GM18519 (cell line): ENCODE results near the gene ARHGAP26.
A peak's percentile ranks its signal among the peaks of the same experiment; 100 is the strongest.

ENCODE experiments used
- ATAC-seq: cut with Tn5 transposase; IDR thresholded peaks from one replicate; pipeline ENCODE4 v1.9.1; 2021; ENCODE audit warnings: mild to moderate bottlenecking, moderate library complexity; ENCODE audit not compliant: unreplicated experiment, low FRiP score

ARHGAP26 gene

DNA sequence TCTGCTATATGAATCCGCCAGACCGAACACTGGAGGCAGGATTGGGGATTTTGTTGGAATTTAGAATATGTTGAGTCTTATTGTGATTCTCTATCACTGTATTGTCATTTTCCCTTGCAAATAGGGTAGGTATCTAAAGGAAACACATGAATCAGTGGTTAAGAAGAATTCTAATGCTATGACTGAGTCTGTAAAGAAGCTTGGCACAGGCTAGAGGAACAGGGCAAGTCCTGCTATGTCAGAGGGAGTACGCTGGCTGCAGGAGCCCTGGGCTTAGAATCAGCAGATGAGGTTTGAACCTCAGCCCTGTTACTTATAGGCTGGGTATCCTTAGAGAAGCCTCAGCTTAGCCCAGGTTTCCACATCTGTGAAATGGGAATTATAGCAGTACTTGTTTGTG is 435.2 kb downstream of the ARHGAP26 start:
- ATAC-seq = no peak

DNA sequence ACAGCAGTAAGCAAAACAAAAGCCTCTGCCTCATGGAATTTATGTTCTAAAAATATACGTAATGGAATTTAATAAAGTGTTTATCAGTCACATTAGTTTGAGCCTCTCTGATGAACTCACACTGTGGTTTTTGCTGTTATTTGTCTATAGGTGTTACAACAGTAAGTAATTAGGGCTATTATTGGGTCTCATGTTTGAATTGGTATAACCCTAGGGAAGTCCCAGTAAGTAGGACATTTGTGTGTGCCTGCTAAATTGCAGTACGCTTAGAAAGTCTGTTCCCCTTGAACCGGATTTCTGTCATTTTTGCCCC is 435.7 kb downstream of the ARHGAP26 start:
- no peak for ATAC-seq

DNA sequence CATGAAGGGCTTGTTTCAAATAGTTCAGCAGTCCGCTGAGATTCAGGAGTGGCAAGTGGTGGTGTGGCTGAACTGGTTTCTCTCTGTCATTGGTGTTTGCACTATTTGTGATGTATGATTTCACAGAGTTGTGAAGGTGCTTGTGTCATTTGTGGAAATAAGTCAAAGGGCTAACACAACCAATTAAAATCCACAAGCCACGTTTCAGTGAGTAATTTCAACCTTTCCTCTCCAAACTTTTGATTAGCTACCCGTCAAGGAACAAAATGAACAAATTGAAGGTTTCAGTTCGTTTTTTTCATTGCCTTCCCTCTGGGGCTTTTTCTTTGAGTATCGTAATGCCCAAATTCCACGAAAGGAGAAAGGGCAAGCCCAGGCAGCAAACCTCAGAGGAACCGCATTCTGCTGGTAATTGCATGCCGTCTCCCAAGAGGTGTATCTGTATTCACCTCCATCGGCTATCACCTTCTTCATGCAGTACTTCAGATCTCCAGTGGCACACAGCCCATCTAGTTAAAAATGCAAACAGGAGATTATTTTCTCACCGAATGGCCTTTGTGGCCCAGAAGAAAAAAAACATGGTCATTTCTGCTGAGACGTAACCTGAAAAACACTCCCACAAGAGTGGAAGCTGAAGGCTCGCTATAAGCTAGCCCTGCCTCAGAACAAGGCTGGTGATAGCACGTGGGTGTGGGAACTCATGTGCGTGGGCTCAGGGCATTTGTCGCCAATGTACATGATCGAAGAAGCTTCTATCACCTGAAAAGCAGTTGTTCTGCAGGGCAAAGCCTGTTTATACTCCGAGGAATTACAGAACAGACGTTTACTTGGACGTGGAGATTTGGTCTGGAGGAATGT is 436.2 kb downstream of the ARHGAP26 start:
- no peak for ATAC-seq

- ATAC-seq = no peak
Observed at GRCh38 chr5:143207058-143207457, 436.9 kb downstream of the ARHGAP26 start.

- ATAC-seq = no peak
Observed at GRCh38 chr5:143207563-143208364, 437.6 kb downstream of the ARHGAP26 start.

DNA sequence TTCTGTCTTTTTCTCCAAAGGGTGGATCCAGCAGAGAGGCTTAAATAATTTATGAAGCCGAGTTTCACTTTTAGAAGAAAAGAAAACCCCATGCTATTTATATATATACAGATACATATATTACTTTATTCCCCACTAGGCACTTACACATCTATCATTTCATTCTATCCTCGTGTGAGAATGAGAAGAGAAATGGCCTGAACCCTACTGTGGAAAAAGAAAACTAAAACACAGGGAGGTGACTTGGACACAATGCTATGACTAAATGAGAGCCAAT is 438.1 kb downstream of the ARHGAP26 start:
- ATAC-seq = no peak

- no peak for ATAC-seq
Observed at GRCh38 chr5:143208781-143209510, 438.8 kb downstream of the ARHGAP26 start.

GRCh38 chr5:143209881-143210395 is 439.8 kb downstream of the ARHGAP26 start:
- ATAC-seq = no peak

- no peak for ATAC-seq
Observed at GRCh38 chr5:143210576-143210975, 440.4 kb downstream of the ARHGAP26 start.

GRCh38 chr5:143212261-143212660 is 442.1 kb downstream of the ARHGAP26 start:
- ATAC-seq = no peak

- ATAC-seq = no peak
Observed at GRCh38 chr5:143213231-143213850, 443.2 kb downstream of the ARHGAP26 start.

DNA sequence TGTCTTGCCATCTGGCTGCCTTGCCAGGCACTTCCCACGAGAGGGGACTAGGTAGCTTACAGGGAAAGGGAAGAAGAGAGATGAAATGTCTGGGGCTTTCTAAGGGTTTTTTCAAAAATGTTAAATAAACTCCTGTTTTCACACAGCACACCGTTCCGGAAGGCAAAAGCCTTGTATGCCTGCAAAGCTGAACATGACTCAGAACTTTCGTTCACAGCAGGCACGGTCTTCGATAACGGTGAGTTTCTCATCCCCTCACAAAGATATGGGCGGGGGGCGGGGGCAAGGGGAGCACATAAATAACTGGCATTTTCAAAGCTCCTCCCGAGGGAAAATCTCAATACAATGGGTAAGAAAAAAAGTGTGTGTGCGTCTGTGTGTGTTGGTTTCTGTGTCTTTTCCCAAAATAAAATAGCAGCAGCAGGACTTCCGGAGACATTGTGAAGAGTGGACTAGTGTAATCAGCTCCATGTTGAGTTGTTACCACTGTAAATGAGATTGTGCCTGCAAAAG is 443.7 kb downstream of the ARHGAP26 start:
- peak; percentile 52 for ATAC-seq

GRCh38 chr5:143214458-143214857 is 444.3 kb downstream of the ARHGAP26 start:
- no peak for ATAC-seq

GRCh38 chr5:143214890-143215289 is 444.7 kb downstream of the ARHGAP26 start:
- no peak for ATAC-seq

DNA sequence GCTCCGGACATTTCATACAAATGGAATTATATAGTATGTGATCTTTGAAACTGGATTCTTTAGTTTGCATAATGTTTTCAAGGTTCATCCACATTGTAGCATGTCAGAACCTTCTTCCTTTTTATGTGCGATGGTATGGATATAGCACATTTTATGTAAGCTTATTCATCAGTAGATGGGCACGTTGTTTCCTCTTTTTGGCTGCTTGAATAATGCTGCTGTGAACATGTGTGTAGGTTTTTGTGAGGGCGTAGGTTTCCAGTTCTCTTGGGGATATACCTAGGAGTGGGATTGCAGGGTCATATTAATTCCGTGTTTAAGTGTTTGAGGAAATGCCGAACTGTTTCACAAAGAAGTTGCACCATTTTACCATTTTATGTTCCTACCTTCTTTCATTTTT is 445.5 kb downstream of the ARHGAP26 start:
- no peak for ATAC-seq

DNA sequence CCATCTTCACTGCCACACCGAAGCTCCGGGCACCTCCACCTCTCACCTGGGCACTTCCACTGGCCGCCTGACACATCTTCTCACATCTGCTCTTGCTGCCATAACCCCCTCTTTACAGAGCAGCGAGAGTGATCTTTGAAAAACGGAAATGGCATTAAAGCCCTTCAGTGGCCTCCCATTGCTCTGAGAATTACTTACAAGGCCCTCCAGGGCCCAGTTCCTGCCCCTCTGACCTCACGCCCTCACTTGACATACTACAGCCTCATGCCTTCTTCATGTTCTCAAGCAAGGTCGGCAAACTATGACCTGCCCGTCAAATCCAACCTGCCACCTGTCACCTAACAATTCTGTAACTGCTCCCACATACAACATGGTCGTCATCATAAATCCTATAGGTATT is 446.0 kb downstream of the ARHGAP26 start:
- no peak for ATAC-seq

DNA sequence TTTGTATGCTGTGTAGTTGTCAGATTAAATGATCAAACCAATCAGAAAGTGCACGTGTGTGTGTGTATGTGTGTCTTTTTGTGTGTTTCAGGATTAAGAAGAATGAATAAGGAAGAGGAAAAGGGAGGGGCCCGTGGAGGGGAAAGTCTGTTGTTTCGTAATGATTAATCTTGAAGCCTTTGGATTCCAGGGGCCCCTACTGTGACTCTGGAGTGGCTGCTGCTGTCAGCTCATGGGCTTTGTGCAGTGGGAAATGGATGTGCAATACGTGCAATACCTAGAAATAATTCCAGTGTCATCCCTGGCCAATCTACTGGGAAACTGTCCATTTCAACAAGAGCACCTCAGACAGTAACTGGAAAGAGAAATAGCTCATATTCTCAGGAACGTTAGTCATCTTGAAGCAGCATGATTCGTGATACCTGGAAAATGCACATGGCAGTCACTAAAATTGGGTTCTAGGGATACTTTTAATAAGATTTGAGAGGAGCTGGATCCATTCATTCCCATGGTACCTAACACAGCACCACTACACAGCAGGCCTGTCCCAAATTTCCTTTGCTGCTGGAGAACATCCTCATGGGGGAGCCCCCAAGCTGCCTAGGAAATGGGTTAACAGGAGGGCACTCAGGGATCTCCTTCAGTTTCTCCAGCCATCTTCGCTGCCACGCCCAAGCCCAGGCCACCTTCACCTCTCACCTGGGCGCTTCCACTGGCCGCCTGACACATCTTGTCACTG is 447.1 kb downstream of the ARHGAP26 start:
- no peak for ATAC-seq

DNA sequence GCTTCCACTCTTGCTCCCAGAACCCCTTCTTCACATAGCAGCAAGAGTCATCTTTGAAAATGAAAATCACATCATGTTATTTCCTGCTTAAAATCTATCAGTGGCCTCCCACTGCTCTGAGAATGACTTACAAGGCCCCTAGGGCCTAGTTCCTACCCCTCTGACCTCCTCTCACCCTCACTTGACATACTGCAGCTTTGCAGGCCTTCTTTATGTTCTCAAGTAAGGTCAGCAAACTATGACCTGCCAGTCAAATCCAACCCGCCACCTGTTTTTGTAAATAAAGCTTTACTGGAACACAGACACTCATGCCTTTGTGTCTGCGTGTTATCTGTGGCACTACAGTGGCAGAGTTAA is 447.6 kb downstream of the ARHGAP26 start:
- no peak for ATAC-seq

GRCh38 chr5:143218517-143219170 is 448.5 kb downstream of the ARHGAP26 start:
- ATAC-seq = no peak
